ENCODE results near the gene DIPK1A. TPM values are rescaled to one million over a fixed set of nuclear protein-coding genes. Genes with fewer than 3 reads are reported as not detected.

DIPK1A gene
- polyA plus RNA-seq, 1 donor from 2014 or later: 10.0 TPM

DNA sequence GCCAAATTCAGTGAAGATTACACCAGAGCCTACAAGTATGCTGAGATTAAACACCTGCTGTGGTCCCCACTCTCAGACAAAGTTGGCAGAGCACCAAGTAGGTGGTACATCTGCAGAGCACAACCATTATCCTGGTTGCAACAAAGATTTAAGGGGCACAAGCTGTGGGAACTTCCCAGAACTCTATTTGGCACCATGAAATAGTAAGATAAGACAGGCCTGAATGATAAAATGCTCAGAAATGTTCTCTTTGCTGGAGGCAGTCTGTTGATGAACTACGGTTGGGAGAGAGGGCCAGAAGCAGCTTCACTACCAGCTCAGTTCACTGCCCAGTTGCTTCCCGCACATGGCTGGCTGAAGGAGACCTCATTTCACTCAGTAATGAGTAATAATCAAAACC is 109.5 kb downstream of the DIPK1A start:
- no peak overlapping the region for H2AFZ ChIP-seq (ENCODE audit: low read depth, low read length)
- H3K27me3 ChIP-seq (ENCODE audit: insufficient read depth, low read depth, low read length): no peaks in the 10 kb centered on the region
- H3K36me3 ChIP-seq (ENCODE audit: insufficient read depth, low read length): no peaks in the 10 kb centered on the region
- no peaks in the 10 kb centered on the region for H4K20me1 ChIP-seq (ENCODE audit: insufficient read depth)
- no peak overlapping the region for H3K4me2 ChIP-seq (ENCODE audit: low read length)
- no peak overlapping the region for H3K27ac ChIP-seq (ENCODE audit: low read length)
- H3K79me2 ChIP-seq (replicated peaks; ENCODE audit: insufficient read depth, low read length): no peaks in the 10 kb centered on the region
- no peak overlapping the region for H3K9ac ChIP-seq (ENCODE audit: low read length)
- no peaks in the 10 kb centered on the region for H3K9me3 ChIP-seq (ENCODE audit: low read length)
- no peaks in the 10 kb centered on the region for H3K9me2 ChIP-seq (ENCODE audit: insufficient read depth, low read length)
- TF ChIP-seq POLR2AphosphoS5 (IDR thresholded peaks at IDR 0.05): no peak
- no peak for TF ChIP-seq EP300 (conservative IDR thresholded peaks at IDR 0.05; ENCODE audit: poor library complexity, severe bottlenecking)
- TF ChIP-seq RAD21 (conservative IDR thresholded peaks at IDR 0.05): no peak
- TF ChIP-seq, protein P1, sequence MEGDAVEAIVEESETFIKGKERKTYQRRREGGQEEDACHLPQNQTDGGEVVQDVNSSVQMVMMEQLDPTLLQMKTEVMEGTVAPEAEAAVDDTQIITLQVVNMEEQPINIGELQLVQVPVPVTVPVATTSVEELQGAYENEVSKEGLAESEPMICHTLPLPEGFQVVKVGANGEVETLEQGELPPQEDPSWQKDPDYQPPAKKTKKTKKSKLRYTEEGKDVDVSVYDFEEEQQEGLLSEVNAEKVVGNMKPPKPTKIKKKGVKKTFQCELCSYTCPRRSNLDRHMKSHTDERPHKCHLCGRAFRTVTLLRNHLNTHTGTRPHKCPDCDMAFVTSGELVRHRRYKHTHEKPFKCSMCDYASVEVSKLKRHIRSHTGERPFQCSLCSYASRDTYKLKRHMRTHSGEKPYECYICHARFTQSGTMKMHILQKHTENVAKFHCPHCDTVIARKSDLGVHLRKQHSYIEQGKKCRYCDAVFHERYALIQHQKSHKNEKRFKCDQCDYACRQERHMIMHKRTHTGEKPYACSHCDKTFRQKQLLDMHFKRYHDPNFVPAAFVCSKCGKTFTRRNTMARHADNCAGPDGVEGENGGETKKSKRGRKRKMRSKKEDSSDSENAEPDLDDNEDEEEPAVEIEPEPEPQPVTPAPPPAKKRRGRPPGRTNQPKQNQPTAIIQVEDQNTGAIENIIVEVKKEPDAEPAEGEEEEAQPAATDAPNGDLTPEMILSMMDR (IDR thresholded peaks at IDR 0.05; ENCODE audit: poor library complexity, severe bottlenecking): no peak
- no peak for TF ChIP-seq TAF1 (IDR thresholded peaks at IDR 0.05; ENCODE audit: low read depth)
- TF ChIP-seq, protein P2, sequence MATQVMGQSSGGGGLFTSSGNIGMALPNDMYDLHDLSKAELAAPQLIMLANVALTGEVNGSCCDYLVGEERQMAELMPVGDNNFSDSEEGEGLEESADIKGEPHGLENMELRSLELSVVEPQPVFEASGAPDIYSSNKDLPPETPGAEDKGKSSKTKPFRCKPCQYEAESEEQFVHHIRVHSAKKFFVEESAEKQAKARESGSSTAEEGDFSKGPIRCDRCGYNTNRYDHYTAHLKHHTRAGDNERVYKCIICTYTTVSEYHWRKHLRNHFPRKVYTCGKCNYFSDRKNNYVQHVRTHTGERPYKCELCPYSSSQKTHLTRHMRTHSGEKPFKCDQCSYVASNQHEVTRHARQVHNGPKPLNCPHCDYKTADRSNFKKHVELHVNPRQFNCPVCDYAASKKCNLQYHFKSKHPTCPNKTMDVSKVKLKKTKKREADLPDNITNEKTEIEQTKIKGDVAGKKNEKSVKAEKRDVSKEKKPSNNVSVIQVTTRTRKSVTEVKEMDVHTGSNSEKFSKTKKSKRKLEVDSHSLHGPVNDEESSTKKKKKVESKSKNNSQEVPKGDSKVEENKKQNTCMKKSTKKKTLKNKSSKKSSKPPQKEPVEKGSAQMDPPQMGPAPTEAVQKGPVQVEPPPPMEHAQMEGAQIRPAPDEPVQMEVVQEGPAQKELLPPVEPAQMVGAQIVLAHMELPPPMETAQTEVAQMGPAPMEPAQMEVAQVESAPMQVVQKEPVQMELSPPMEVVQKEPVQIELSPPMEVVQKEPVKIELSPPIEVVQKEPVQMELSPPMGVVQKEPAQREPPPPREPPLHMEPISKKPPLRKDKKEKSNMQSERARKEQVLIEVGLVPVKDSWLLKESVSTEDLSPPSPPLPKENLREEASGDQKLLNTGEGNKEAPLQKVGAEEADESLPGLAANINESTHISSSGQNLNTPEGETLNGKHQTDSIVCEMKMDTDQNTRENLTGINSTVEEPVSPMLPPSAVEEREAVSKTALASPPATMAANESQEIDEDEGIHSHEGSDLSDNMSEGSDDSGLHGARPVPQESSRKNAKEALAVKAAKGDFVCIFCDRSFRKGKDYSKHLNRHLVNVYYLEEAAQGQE (IDR thresholded peaks at IDR 0.05; ENCODE audit: borderline replicate concordance): no peak
- no peak overlapping the region for H3K4me3 ChIP-seq (ENCODE audit: low read length)
- no peaks in the 10 kb centered on the region for H3F3A ChIP-seq (ENCODE audit: insufficient read depth, low read length, poor library complexity, severe bottlenecking)

DNA sequence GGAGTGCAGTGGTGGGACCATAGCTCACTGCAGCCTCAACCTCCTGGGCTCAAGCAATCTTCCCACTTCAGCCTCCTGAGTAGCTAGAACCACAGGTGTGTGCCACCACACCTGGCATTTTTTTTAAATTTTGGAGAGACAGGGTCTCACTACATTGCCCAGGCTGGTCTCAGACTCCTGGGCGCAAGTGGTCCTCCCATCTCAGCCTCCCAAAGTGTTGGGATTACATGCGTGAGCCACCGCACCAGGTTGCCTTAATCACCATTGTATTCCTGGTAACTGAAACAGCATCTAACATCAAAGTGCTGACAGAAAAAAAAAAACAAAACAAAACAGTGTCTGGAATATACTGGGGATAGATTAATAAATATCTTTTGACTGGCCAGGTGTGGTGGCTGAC is 111.2 kb downstream of the DIPK1A start:
- H3K79me2 ChIP-seq (replicated peaks; ENCODE audit: insufficient read depth, low read length): no peaks in the 10 kb centered on the region
- no peaks in the 10 kb centered on the region for H3F3A ChIP-seq (ENCODE audit: insufficient read depth, low read length, poor library complexity, severe bottlenecking)
- no peak overlapping the region for H3K4me2 ChIP-seq (ENCODE audit: low read length)
- H2AFZ ChIP-seq (ENCODE audit: low read depth, low read length): no peak overlapping the region
- TF ChIP-seq, protein P2 (IDR thresholded peaks at IDR 0.05; ENCODE audit: borderline replicate concordance): no peak
- TF ChIP-seq MXI1 (conservative IDR thresholded peaks at IDR 0.05; ENCODE audit: poor library complexity, severe bottlenecking): no peak
- TF ChIP-seq EP300 (conservative IDR thresholded peaks at IDR 0.05; ENCODE audit: poor library complexity, severe bottlenecking): no peak
- TF ChIP-seq, protein P1 (IDR thresholded peaks at IDR 0.05; ENCODE audit: poor library complexity, severe bottlenecking): no peak
- no peak for TF ChIP-seq SMC3 (conservative IDR thresholded peaks at IDR 0.05; ENCODE audit: poor library complexity)
- TF ChIP-seq EZH2 (IDR thresholded peaks at IDR 0.05; ENCODE audit: borderline replicate concordance, insufficient read depth, low read length, poor library complexity, severe bottlenecking): no peak
- H3K36me3 ChIP-seq (ENCODE audit: insufficient read depth, low read length): no peaks in the 10 kb centered on the region
- H3K9me2 ChIP-seq (ENCODE audit: insufficient read depth, low read length): no peaks in the 10 kb centered on the region
- no peak overlapping the region for H3K27ac ChIP-seq (ENCODE audit: low read length)
- H3K9ac ChIP-seq (ENCODE audit: low read length): no peak overlapping the region
- no peaks in the 10 kb centered on the region for H3K9me3 ChIP-seq (ENCODE audit: low read length)
- H4K20me1 ChIP-seq (ENCODE audit: insufficient read depth): no peaks in the 10 kb centered on the region
- H3K27me3 ChIP-seq (ENCODE audit: insufficient read depth, low read depth, low read length): no peaks in the 10 kb centered on the region
- H3K4me3 ChIP-seq (ENCODE audit: low read length): no peak overlapping the region

Measured in neural cell (in vitro differentiated cells).